ENCODE results near the gene ZBTB20.

DNA sequence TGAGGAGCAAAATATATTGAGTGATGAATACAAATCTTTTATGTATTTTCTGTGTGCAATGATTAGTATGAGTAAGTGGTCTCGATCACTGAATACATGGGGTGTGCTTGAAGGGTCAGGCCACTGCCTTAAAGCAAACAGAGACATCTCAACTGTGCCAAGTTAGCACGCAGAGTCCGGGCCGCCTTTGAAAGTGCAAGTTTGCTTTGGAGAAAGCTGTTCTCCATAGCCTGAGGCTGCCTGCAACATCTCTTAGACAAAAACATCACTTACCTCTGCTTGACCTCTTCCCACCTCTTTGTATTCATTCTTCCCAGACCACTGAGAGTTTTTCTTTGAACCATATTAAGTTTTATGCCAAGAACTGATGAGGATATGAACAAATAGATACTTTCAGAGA is 267.0 kb downstream of the ZBTB20 start:
- TF ChIP-seq, protein P1, sequence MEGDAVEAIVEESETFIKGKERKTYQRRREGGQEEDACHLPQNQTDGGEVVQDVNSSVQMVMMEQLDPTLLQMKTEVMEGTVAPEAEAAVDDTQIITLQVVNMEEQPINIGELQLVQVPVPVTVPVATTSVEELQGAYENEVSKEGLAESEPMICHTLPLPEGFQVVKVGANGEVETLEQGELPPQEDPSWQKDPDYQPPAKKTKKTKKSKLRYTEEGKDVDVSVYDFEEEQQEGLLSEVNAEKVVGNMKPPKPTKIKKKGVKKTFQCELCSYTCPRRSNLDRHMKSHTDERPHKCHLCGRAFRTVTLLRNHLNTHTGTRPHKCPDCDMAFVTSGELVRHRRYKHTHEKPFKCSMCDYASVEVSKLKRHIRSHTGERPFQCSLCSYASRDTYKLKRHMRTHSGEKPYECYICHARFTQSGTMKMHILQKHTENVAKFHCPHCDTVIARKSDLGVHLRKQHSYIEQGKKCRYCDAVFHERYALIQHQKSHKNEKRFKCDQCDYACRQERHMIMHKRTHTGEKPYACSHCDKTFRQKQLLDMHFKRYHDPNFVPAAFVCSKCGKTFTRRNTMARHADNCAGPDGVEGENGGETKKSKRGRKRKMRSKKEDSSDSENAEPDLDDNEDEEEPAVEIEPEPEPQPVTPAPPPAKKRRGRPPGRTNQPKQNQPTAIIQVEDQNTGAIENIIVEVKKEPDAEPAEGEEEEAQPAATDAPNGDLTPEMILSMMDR (IDR thresholded peaks at IDR 0.05; ENCODE audit: poor library complexity, severe bottlenecking) = no peak
- no peak for TF ChIP-seq TAF1 (IDR thresholded peaks at IDR 0.05; ENCODE audit: low read depth)
- TF ChIP-seq EZH2 (IDR thresholded peaks at IDR 0.05; ENCODE audit: borderline replicate concordance, insufficient read depth, low read length, poor library complexity, severe bottlenecking) = no peak
- TF ChIP-seq POLR2AphosphoS5 (IDR thresholded peaks at IDR 0.05) = no peak
- TF ChIP-seq, protein P2, sequence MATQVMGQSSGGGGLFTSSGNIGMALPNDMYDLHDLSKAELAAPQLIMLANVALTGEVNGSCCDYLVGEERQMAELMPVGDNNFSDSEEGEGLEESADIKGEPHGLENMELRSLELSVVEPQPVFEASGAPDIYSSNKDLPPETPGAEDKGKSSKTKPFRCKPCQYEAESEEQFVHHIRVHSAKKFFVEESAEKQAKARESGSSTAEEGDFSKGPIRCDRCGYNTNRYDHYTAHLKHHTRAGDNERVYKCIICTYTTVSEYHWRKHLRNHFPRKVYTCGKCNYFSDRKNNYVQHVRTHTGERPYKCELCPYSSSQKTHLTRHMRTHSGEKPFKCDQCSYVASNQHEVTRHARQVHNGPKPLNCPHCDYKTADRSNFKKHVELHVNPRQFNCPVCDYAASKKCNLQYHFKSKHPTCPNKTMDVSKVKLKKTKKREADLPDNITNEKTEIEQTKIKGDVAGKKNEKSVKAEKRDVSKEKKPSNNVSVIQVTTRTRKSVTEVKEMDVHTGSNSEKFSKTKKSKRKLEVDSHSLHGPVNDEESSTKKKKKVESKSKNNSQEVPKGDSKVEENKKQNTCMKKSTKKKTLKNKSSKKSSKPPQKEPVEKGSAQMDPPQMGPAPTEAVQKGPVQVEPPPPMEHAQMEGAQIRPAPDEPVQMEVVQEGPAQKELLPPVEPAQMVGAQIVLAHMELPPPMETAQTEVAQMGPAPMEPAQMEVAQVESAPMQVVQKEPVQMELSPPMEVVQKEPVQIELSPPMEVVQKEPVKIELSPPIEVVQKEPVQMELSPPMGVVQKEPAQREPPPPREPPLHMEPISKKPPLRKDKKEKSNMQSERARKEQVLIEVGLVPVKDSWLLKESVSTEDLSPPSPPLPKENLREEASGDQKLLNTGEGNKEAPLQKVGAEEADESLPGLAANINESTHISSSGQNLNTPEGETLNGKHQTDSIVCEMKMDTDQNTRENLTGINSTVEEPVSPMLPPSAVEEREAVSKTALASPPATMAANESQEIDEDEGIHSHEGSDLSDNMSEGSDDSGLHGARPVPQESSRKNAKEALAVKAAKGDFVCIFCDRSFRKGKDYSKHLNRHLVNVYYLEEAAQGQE (IDR thresholded peaks at IDR 0.05; ENCODE audit: borderline replicate concordance) = no peak
- TF ChIP-seq SMC3 (conservative IDR thresholded peaks at IDR 0.05; ENCODE audit: poor library complexity) = no peak
- TF ChIP-seq MXI1 (conservative IDR thresholded peaks at IDR 0.05; ENCODE audit: poor library complexity, severe bottlenecking) = no peak
- no peak for TF ChIP-seq EP300 (conservative IDR thresholded peaks at IDR 0.05; ENCODE audit: poor library complexity, severe bottlenecking)
- TF ChIP-seq RAD21 (conservative IDR thresholded peaks at IDR 0.05) = no peak

Measured in neural cell (in vitro differentiated cells).